SK-N-SH (cell line): ENCODE data around the gene PDE6G. TPM values are rescaled to one million over a fixed set of nuclear protein-coding genes. Genes with fewer than 3 reads are reported as not detected.

ENCODE experiments used
- CTCF ChIA-PET: fragments of 300-600, 350-600 bp; formaldehyde crosslinking; extraction: SDS; loops from one replicate; lab custom pipeline; 2021; lab: Yijun Ruan, JAX
- POLR2A ChIA-PET: fragments of 350-600 bp; sonication (Branson Sonifier 250); formaldehyde crosslinking; extraction: SDS; loops from one replicate; lab custom pipeline; 2020; ENCODE audit warnings: antibody characterized with exemption, inconsistent platforms; lab: Yijun Ruan, JAX
- DNase-seq: peaks from one replicate; pipeline ENCODE4 v3.0.0; 2012
- H2AFZ ChIP-seq: fragments of 200-600 bp; sonication (generic); 2 replicates; pipeline ENCODE4 v1.8.1; 2016; ENCODE audit warnings: antibody characterized with exemption, mild to moderate bottlenecking, low read depth
- H3F3A ChIP-seq: fragments of 200-600 bp; sonication (generic); replicated peaks from 2 replicates; pipeline ENCODE3; 2016; ENCODE audit warnings: antibody characterized with exemption, mild to moderate bottlenecking; ENCODE audit not compliant: insufficient read depth
- H3K27ac ChIP-seq, 2 experiments: fragments of 200-500 bp in 1 of 2; fragments of 200-600 bp in 1 of 2; sonication (Bioruptor generic) in 1 of 2; sonication (generic), shearing (Covaris generic) in 1 of 2; 2 replicates each; pipeline versions ENCODE4 v1.5.1 to v1.6.1; 2014 to 2016; ENCODE audit warnings: low read depth in 2 of 2, inconsistent platforms in 1 of 2, low read length in 1 of 2, mild to moderate bottlenecking in 1 of 2, mixed read lengths in 1 of 2
- H3K27me3 ChIP-seq: fragments of 200-600 bp; sonication (generic), shearing (Covaris generic); 2 replicates; pipeline ENCODE4 v1.6.1; 2016; ENCODE audit warnings: mixed run types; ENCODE audit not compliant: insufficient read depth
- H3K36me3 ChIP-seq, 2 experiments: fragments of 200-500 bp in 1 of 2; fragments of 200-600 bp in 1 of 2; sonication (Bioruptor generic) in 1 of 2; sonication (generic) in 1 of 2; replicated peaks in 1 of 2; 2 replicates each; pipeline versions ENCODE3 to v1.5.1; 2014 to 2016; ENCODE audit warnings: low read length in 1 of 2, mild to moderate bottlenecking in 1 of 2; ENCODE audit not compliant: insufficient read depth in 2 of 2, control insufficient read depth in 1 of 2
- H3K4me1 ChIP-seq, 2 experiments: fragments of 200-500 bp in 1 of 2; fragments of 200-600 bp in 1 of 2; sonication (Bioruptor generic) in 1 of 2; sonication (generic), shearing (Covaris generic) in 1 of 2; 2 replicates each; pipeline versions ENCODE4 v1.5.1 to v1.6.1; 2014 to 2016; ENCODE audit warnings: low read depth in 1 of 2, low read length in 1 of 2, mixed run types in 1 of 2; ENCODE audit not compliant: insufficient read depth in 2 of 2, control insufficient read depth in 1 of 2
- H3K4me2 ChIP-seq: fragments of 200-600 bp; sonication (generic), shearing (Covaris generic); 2 replicates; pipeline ENCODE4 v1.6.1; 2017; ENCODE audit warnings: mixed run types
- H3K4me3 ChIP-seq, 2 experiments: fragments of 200-500 bp in 1 of 2; fragments of 200-600 bp in 1 of 2; sonication (Bioruptor generic) in 1 of 2; sonication (generic), shearing (Covaris generic) in 1 of 2; 2 replicates each; pipeline versions ENCODE4 v1.5.1 to v1.8.1; 2014 to 2016; ENCODE audit warnings: low read depth in 2 of 2, inconsistent platforms in 1 of 2, low read length in 1 of 2, mild to moderate bottlenecking in 1 of 2, mixed read lengths in 1 of 2, moderate library complexity in 1 of 2
- H3K79me2 ChIP-seq: fragments of 200-600 bp; sonication (generic); 2 replicates; pipeline ENCODE4 v1.8.1; 2017; ENCODE audit warnings: mild to moderate bottlenecking; ENCODE audit not compliant: insufficient read depth
- H3K9ac ChIP-seq: fragments of 200-600 bp; sonication (generic); 2 replicates; pipeline ENCODE4 v1.6.1; 2017; ENCODE audit warnings: mixed run types
- H3K9me2 ChIP-seq: fragments of 200-600 bp; sonication (generic); 2 replicates; pipeline ENCODE4 v1.6.1; 2017; ENCODE audit warnings: mixed run types
- H3K9me3 ChIP-seq: fragments of 200-600 bp; sonication (generic); 2 replicates; pipeline ENCODE4 v1.6.1; 2017; ENCODE audit warnings: mixed run types, mild to moderate bottlenecking, moderate library complexity
- H4K20me1 ChIP-seq: fragments of 200-600 bp; sonication (generic); 2 replicates; pipeline ENCODE4 v1.6.1; 2017; ENCODE audit warnings: mild to moderate bottlenecking, mixed run types; ENCODE audit not compliant: insufficient read depth
- ELF1 ChIP-seq: IDR thresholded peaks from 2 replicates; pipeline ENCODE4 v1.4.0; 2012
- EP300 ChIP-seq, 2 experiments: IDR thresholded peaks; 2 replicates each; pipeline versions ENCODE4 v1.4.0 to v1.6.1; 2012; ENCODE audit warnings: borderline replicate concordance in 1 of 2, low read depth in 1 of 2, low read length in 1 of 2
- FOXM1 ChIP-seq: IDR thresholded peaks from 2 replicates; pipeline ENCODE4 v1.4.0; 2012; ENCODE audit warnings: low read depth, mild to moderate bottlenecking
- IRF3 ChIP-seq: fragments of 150-350 bp; IDR thresholded peaks from 2 replicates; pipeline ENCODE4 v1.6.1; 2016; ENCODE audit warnings: mild to moderate bottlenecking, low read depth, low read length
- MEF2A ChIP-seq: IDR thresholded peaks from 2 replicates; pipeline ENCODE4 v1.4.0; 2012; ENCODE audit warnings: low read depth, borderline replicate concordance
- NRF1 ChIP-seq: IDR thresholded peaks from 2 replicates; pipeline ENCODE4 v1.6.1; 2012; ENCODE audit warnings: low read depth, mild to moderate bottlenecking, low read length
- POLR2AphosphoS5 ChIP-seq: IDR thresholded peaks from 2 replicates; pipeline ENCODE4 v1.6.1; 2012; ENCODE audit warnings: low read depth, low read length
- RAD21 ChIP-seq: IDR thresholded peaks from 2 replicates; pipeline ENCODE4 v1.6.1; 2012; ENCODE audit warnings: mild to moderate bottlenecking, low read length
- RXRA ChIP-seq: IDR thresholded peaks from 2 replicates; pipeline ENCODE4 v1.4.0; 2012; ENCODE audit warnings: low read depth, mild to moderate bottlenecking, borderline replicate concordance
- SMC3 ChIP-seq: IDR thresholded peaks from 2 replicates; pipeline ENCODE4 v1.6.1; 2012; ENCODE audit warnings: low read depth, low read length, improper control_type of control experiment
- TAF1 ChIP-seq: IDR thresholded peaks from 2 replicates; pipeline ENCODE4 v1.6.1; 2012; ENCODE audit warnings: low read depth, mild to moderate bottlenecking, low read length, moderate library complexity, borderline replicate concordance
- TCF12 ChIP-seq: IDR thresholded peaks from 2 replicates; pipeline ENCODE4 v1.4.0; 2012
- YY1 ChIP-seq: IDR thresholded peaks from 2 replicates; pipeline ENCODE4 v1.4.0; 2012; ENCODE audit warnings: low read depth, mild to moderate bottlenecking
- WGBS: methylation state at CpG from one replicate; pipeline ENCODE4 v1.1.6; 2017; ENCODE audit warnings: low lambda C conversion rate; 5-methylcytosine and 5-hydroxymethylcytosine counted together
- polyA plus RNA-seq, 3 experiments: library from polyadenylated mRNA; depleted of rRNA; stranded (reverse); fragments of >200 nt; gene quantifications; 2 replicates each; pipeline ENCODE4 v1.2.3, GENCODE V29; 2012
- TF ChIP-seq, protein P1 (sequence below): IDR thresholded peaks from 2 replicates; pipeline ENCODE4 v1.4.0; 2012; ENCODE audit warnings: low read depth, borderline replicate concordance
- TF ChIP-seq, protein P2 (sequence below): IDR thresholded peaks from 2 replicates; pipeline ENCODE4 v1.4.0; 2012; ENCODE audit warnings: low read depth, borderline replicate concordance
- TF ChIP-seq, protein P3 (sequence below): IDR thresholded peaks from 2 replicates; pipeline ENCODE4; 2012
- TF ChIP-seq, protein P4 (sequence below): IDR thresholded peaks from 2 replicates; pipeline ENCODE4 v1.4.0; 2012; ENCODE audit warnings: low read depth

PDE6G gene
- polyA plus RNA-seq, 1 of the 3 experiments (the other 2 are of a cell fraction) = 5.0 TPM

DNA sequence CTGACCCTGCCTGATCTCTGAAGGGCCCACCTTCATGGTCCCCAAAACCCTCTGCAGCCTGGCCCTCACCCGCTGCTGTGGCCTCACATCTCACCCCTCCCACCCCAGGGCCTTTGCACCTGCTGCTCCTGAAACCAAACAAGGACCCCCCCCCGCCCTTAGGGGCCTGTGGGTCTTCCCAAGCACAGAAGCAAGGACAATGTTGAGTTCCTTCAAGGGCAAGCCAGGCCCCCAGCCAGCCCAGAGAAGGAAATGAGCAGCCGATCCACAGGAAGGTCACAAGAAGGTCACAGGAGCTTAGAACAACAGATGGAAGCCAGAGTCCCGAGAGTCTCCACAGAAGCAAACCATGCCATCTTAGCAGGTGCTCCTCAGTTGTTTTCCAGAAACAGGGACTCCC, 493 bp upstream of the PDE6G start:
- Histone ChIP-seq H3K4me2 (no peak overlapping the region), H3K79me2 (no peaks in the 10 kb centered on the region), H3K36me3 (no peaks in the 10 kb centered on the region), H3K4me3 (no peak overlapping the region), H3K9me2 (no peaks in the 10 kb centered on the region), H3K27me3 (no peaks in the 10 kb centered on the region), H4K20me1 (no peaks in the 10 kb centered on the region), H3K9ac (no peak overlapping the region), H3K27ac (no peak overlapping the region), H3K9me3 (no peaks in the 10 kb centered on the region), H3F3A (peaks cover 3% of the 10 kb centered on the region), H2AFZ (no peak overlapping the region), H3K4me1 (peaks cover 0 to 2% of the 10 kb centered on the region in 2 experiments; a peak in 1 of 4 replicates)
- CTCF ChIA-PET = interaction anchor here (0.7 to 1.2 kb wide), 2 partner anchors 19 to 52 kb away, joined by 3 to 4 read pairs; no protein-coding TSS in a partner anchor
- DNase-seq = no peak
- POLR2A ChIA-PET = no interaction called here
- TF ChIP-seq NRF1 = no peak
- TF ChIP-seq, protein P1, sequence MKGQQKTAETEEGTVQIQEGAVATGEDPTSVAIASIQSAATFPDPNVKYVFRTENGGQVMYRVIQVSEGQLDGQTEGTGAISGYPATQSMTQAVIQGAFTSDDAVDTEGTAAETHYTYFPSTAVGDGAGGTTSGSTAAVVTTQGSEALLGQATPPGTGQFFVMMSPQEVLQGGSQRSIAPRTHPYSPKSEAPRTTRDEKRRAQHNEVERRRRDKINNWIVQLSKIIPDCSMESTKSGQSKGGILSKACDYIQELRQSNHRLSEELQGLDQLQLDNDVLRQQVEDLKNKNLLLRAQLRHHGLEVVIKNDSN = no peak
- TF ChIP-seq EP300 (IDR thresholded peaks at IDR 0.05; ENCODE audit: borderline replicate concordance in 1 of 2, low read depth in 1 of 2, low read length in 1 of 2) = no peak
- no peak for TF ChIP-seq POLR2AphosphoS5
- no peak for TF ChIP-seq RAD21
- no peak for TF ChIP-seq MEF2A
- TF ChIP-seq SMC3 = no peak
- TF ChIP-seq RXRA = no peak
- TF ChIP-seq TCF12 = no peak
- no peak for TF ChIP-seq TAF1
- TF ChIP-seq YY1 = no peak
- no peak for TF ChIP-seq ELF1
- TF ChIP-seq, protein P2, sequence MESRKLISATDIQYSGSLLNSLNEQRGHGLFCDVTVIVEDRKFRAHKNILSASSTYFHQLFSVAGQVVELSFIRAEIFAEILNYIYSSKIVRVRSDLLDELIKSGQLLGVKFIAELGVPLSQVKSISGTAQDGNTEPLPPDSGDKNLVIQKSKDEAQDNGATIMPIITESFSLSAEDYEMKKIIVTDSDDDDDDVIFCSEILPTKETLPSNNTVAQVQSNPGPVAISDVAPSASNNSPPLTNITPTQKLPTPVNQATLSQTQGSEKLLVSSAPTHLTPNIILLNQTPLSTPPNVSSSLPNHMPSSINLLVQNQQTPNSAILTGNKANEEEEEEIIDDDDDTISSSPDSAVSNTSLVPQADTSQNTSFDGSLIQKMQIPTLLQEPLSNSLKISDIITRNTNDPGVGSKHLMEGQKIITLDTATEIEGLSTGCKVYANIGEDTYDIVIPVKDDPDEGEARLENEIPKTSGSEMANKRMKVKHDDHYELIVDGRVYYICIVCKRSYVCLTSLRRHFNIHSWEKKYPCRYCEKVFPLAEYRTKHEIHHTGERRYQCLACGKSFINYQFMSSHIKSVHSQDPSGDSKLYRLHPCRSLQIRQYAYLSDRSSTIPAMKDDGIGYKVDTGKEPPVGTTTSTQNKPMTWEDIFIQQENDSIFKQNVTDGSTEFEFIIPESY = no peak
- TF ChIP-seq, protein P3, sequence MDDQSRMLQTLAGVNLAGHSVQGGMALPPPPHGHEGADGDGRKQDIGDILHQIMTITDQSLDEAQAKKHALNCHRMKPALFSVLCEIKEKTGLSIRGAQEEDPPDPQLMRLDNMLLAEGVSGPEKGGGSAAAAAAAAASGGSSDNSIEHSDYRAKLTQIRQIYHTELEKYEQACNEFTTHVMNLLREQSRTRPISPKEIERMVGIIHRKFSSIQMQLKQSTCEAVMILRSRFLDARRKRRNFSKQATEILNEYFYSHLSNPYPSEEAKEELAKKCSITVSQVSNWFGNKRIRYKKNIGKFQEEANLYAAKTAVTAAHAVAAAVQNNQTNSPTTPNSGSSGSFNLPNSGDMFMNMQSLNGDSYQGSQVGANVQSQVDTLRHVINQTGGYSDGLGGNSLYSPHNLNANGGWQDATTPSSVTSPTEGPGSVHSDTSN = no peak
- TF ChIP-seq, protein P4, sequence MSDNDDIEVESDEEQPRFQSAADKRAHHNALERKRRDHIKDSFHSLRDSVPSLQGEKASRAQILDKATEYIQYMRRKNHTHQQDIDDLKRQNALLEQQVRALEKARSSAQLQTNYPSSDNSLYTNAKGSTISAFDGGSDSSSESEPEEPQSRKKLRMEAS = no peak
- no peak for TF ChIP-seq IRF3
- TF ChIP-seq FOXM1 = no peak
- 51% methylated on average over 4 of the region's 4 CpGs for WGBS
